Measurements from ENCODE around the gene DCDC2.
"Not testable (repeated sequence)": the region's sequence is repeated elsewhere in the genome, so short reads cannot be mapped to it uniquely, and the experiment has no call there.

DCDC2 gene

DNA sequence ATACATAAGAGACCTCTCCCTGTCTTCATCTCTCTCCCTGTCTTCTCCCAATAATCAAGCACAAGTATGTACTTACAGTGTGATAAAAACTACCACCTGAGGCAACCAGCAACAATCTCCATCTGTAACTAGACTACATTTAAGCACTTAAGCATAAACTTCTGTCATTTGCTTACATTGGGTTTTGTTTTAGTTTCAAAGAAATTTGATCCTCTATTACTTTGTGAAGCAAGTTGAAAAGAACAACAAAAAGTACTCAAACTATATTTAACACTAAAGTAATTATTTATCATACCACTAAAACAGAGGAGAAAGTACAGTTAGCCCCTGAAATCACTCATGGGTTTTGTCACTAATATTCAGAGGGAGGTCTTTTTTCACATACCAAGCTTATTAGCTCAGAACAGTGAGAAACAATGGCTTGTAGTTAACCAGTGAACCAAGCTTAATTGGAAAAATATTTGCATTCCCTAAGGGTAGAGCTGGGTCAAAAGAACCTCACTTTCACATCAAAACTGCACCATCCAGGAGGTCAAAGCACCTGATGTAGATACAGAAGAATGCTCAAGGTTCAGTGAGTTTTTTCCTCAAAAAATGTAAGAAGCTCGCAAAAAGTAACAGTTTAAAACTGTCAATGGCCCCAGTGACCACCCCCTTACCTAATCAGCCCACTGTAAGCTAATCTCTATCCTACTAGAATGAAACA is 34.1 kb downstream of the DCDC2 start:
- DNase-seq, result no peak

GRCh38 chr6:24322924-24323323 is 34.9 kb downstream of the DCDC2 start:
- no peak for DNase-seq

GRCh38 chr6:24322446-24322845 is 35.4 kb downstream of the DCDC2 start:
- DNase-seq, result not testable (repeated sequence)

- DNase-seq, result no peak
These were observed 36.2 kb downstream of the DCDC2 start for GRCh38 chr6:24321538-24322162.

GRCh38 chr6:24313251-24314141 is 44.4 kb downstream of the DCDC2 start:
- no peak for DNase-seq

GRCh38 chr6:24311775-24312174 is 46.1 kb downstream of the DCDC2 start:
- not testable (repeated sequence) for DNase-seq

GRCh38 chr6:24307881-24308280 is 50.0 kb downstream of the DCDC2 start:
- no peak for DNase-seq

DNA sequence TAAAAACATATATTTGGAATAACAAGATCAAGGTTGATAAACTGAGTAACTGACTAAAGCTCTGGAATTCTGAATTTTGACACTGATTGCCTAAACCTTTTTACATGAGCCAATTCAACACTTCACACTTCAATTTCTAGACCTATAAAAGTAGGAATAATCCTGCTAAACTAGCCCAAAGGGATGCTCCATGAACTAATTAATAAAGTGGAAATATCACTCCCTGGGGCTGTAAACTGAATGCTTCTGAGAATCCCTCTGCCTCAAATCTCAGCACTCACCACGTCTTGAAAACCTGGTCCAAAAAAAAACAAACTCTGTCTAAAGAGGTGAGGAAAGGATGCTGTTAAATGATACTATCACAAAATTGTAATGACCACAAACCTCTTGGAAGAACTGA is 50.9 kb downstream of the DCDC2 start:
- no peak for DNase-seq

GRCh38 chr6:24306038-24306437 is 51.8 kb downstream of the DCDC2 start:
- DNase-seq, result no peak

GRCh38 chr6:24296944-24297343 is 60.9 kb downstream of the DCDC2 start:
- DNase-seq, result no peak

- not testable (repeated sequence) for DNase-seq
These were observed 64.0 kb downstream of the DCDC2 start for GRCh38 chr6:24293852-24294251.

DNA sequence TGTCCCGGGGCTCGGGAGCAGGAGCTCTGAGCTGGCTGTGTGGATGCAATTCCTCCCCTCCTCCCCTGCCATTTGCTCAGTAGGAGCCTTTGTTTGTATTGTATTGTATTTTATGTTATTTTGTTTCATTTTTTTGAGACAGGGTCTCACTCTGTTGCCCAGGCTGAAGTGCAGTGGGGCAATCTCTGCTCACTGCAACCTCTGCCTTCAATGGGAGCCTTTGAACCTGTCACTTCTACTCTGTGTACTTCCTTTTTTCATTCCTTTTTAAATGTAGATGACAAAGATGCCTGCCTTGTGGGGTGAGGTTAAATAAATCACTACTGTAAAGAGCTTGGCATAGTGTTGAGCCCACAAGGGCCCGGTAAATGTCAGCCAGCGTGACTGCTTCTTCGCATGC is 70.6 kb downstream of the DCDC2 start:
- no peak for DNase-seq

GRCh38 chr6:24284006-24284405 is 73.9 kb downstream of the DCDC2 start:
- DNase-seq, result no peak

- DNase-seq, result peak; percentile 30
These were observed 74.5 kb downstream of the DCDC2 start for GRCh38 chr6:24283043-24283985.

DNA sequence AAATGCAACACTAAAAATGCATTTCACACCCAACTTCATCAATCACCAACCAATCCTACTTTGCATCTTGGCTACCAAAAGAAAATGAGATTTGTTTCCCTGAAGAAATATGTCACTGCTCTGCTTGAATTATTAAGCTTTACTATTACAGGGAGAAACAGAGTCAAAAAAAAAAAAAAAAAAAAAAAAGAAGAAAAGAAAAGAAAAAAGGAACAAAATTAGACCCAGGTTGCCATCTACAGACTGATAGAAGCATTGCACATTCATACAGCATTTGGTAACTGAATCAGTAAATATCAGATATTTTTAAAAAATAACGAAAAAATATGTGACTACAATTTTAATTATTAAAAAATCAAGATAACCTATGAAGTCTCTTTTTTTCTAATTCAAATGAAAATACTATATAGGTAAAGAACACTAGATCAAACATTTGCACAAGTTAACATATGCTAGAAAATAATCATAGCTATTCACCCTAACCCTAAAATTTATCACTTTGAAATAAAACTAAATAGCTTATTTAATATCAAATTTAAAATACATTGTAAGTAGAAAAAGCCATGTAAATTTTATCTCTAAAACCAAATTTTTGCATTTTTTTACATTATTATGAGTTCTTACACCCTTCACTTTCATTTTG is 83.3 kb downstream of the DCDC2 start:
- no peak for DNase-seq

DNA sequence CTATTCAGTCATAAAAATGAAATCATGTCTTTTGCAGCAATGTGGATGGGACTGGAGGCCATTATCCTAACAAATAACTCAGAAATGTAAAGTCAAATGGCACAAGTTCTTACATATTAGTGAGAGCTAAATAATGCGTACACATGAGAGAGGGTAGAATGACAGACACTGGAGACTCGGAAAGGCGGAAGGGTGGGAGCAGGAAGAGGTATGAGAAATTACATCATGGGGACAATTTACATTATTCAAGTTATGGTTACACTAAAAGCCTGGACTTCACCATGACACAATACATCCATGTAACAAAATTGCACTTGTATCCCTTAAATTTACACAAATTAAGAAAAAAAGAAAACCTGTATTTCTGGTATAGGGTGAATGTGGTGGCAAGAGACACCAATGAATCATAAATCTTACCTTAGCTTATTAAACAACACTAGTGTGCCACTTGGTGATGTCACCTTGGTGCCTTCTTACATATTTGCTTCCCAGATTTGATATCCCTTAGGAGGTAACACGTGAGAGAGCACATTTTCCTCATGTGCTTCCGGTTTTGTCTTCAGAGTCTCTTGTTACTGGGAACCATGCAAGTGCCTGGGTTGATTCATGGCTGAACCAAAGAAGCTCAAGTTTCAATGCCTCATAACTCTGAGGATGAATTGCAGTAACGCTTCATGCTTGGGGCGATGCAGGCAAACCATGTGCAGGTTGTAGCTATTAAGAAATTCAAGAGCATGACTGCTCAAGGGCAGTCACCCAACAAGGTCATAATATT is 84.6 kb downstream of the DCDC2 start:
- DNase-seq, result no peak

GRCh38 chr6:24272553-24272952 is 85.3 kb downstream of the DCDC2 start:
- DNase-seq, result no peak

DNA sequence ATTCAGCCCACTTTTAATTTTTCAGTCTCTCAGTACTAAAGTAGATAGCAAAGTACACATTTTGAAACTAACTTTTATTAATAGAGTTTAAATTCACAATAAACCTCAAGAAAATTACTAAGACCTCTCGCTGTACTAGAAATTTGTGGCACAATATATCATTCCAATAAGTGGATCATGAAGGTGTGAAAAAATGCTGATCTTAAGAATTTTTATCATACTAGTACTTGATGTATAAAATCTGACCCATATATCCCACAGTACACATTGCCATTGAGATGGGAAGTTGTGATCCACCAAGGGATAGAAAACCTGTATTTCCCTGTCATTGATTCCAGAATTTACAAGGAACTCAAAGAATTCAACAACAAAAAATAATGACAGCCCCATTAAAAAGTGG is 85.7 kb downstream of the DCDC2 start:
- no peak for DNase-seq

DNA sequence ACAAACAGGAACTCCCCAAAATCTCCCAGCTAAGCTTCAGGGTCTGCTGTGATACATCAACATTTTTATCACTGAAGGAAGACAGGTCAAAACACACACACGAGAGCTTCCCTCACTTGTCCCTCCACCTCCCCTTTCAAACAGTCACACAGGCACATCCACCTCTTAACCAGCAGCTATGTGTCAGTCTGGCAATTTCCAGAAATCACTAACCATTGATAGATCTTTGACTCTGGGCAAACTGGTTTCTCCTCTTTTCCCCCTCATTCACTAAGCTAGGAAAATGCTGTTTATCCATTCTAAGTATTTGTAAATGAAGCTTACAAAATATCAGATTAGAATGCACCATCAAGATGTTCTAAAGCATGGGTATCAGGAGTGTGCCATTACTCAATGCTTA is 87.8 kb downstream of the DCDC2 start:
- DNase-seq, result no peak

DNA sequence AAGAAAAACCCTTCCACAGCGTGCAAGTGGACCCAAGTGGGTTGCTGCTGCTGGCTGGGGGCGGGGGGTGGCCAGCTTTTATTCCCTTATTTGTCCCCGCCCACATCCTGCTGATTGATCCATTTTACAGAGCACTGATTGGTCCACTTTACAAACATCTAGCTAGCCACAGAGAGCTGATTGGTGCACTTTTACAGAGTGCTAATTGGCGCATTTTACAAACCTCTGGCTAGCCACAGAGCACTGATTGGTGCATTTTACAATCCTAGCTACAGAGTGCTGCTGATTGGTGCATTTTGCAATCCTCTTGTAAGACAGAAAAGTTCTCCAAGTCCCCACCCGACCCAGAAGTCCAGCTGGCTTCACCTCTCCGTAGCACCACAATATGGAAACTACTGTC is 99.6 kb downstream of the DCDC2 start:
- DNase-seq, result not testable (repeated sequence)

- no peak for DNase-seq
These were observed 100.6 kb downstream of the DCDC2 start for GRCh38 chr6:24257282-24257681.

Measured in CD4-positive, alpha-beta T cell treated with Interleukin-17A for 1 hour (primary cell).